H9 (cell line): Measurements from ENCODE around the gene MTURN. TPM values are rescaled to one million over a fixed set of nuclear protein-coding genes. Genes with fewer than 3 reads are reported as not detected.

ENCODE experiments used
- DNase-seq: peaks from one replicate; pipeline ENCODE4 v3.0.0-alpha.2; 2017
- H2AFZ ChIP-seq: one replicate; pipeline ENCODE4 v1.6.1; 2013; ENCODE audit warnings: mild to moderate bottlenecking, low read length, control low read depth, moderate library complexity
- H2AK5ac ChIP-seq: 2 replicates; pipeline ENCODE4 v1.6.1; 2013; ENCODE audit warnings: low read length, control low read depth, mixed read lengths; ENCODE audit not compliant: insufficient read length
- H2BK120ac ChIP-seq: one replicate; pipeline ENCODE4 v1.6.1; 2013; ENCODE audit warnings: low read depth, mild to moderate bottlenecking, low read length, control low read depth, inconsistent platforms; ENCODE audit not compliant: poor library complexity, severe bottlenecking
- H2BK12ac ChIP-seq: 2 replicates; pipeline ENCODE4 v1.6.1; 2013; ENCODE audit warnings: low read length, control low read depth, mixed read lengths, low read depth; ENCODE audit not compliant: insufficient read length
- H2BK15ac ChIP-seq: 2 replicates; pipeline ENCODE4 v1.6.1; 2013; ENCODE audit warnings: low read depth, low read length, control low read depth
- H2BK20ac ChIP-seq: one replicate; pipeline ENCODE4 v1.6.1; 2013; ENCODE audit warnings: low read depth, mild to moderate bottlenecking, low read length, control low read depth, inconsistent platforms; ENCODE audit not compliant: poor library complexity, severe bottlenecking
- H2BK5ac ChIP-seq: 2 replicates; pipeline ENCODE4 v1.6.1; 2013; ENCODE audit warnings: low read length, control low read depth, mixed read lengths; ENCODE audit not compliant: insufficient read length
- H3K14ac ChIP-seq: 2 replicates; pipeline ENCODE4 v1.6.1; 2013; ENCODE audit warnings: low read length, control low read depth; ENCODE audit not compliant: insufficient read depth
- H3K18ac ChIP-seq: 2 replicates; pipeline ENCODE4 v1.6.1; 2013; ENCODE audit warnings: low read depth, mild to moderate bottlenecking, mixed read lengths, low read length, control low read depth; ENCODE audit not compliant: insufficient read length
- H3K23ac ChIP-seq: 2 replicates; pipeline ENCODE4 v1.6.1; 2013; ENCODE audit warnings: low read length, control low read depth, mixed read lengths, low read depth; ENCODE audit not compliant: insufficient read length
- H3K23me2 ChIP-seq: 2 replicates; pipeline ENCODE4 v1.6.1; 2013; ENCODE audit warnings: low read depth, mild to moderate bottlenecking, mixed read lengths, low read length, control low read depth; ENCODE audit not compliant: insufficient read length, poor library complexity, severe bottlenecking
- H3K27ac ChIP-seq: 2 replicates; pipeline ENCODE4 v1.5.1; 2013; ENCODE audit warnings: low read length, control low read depth, mixed read lengths, low read depth; ENCODE audit not compliant: insufficient read length
- H3K27me3 ChIP-seq: 2 replicates; pipeline ENCODE4 v1.6.1; 2013; ENCODE audit warnings: low read length, control low read depth, inconsistent platforms; ENCODE audit not compliant: insufficient read depth
- H3K4ac ChIP-seq: 2 replicates; pipeline ENCODE4 v1.6.1; 2013; ENCODE audit warnings: low read depth, mild to moderate bottlenecking, control low read depth, inconsistent platforms, low read length, moderate library complexity
- H3K4me1 ChIP-seq: 2 replicates; pipeline ENCODE4 v1.6.1; 2013; ENCODE audit warnings: low read length, control low read depth, inconsistent platforms; ENCODE audit not compliant: insufficient read depth
- H3K4me2 ChIP-seq: 2 replicates; pipeline ENCODE4 v1.6.1; 2013; ENCODE audit warnings: low read length, control low read depth, mixed read lengths; ENCODE audit not compliant: insufficient read length, insufficient read depth
- H3K56ac ChIP-seq: 2 replicates; pipeline ENCODE4 v1.6.1; 2013; ENCODE audit warnings: low read depth, mild to moderate bottlenecking, mixed read lengths, low read length, control low read depth; ENCODE audit not compliant: insufficient read length
- H3K79me1 ChIP-seq: 2 replicates; pipeline ENCODE4 v1.6.1; 2013; ENCODE audit warnings: low read depth, mild to moderate bottlenecking, moderate library complexity, low read length, control low read depth, inconsistent platforms; ENCODE audit not compliant: insufficient read depth, poor library complexity, severe bottlenecking
- H3K79me2 ChIP-seq: 2 replicates; pipeline ENCODE4 v1.6.1; 2013; ENCODE audit warnings: low read length, control low read depth, inconsistent platforms; ENCODE audit not compliant: insufficient read depth
- H3K9ac ChIP-seq: 2 replicates; pipeline ENCODE4 v1.6.1; 2013; ENCODE audit warnings: low read length, control low read depth, mixed read lengths; ENCODE audit not compliant: insufficient read length; ENCODE audit errors: extremely low read depth
- H3K9me3 ChIP-seq: one replicate; pipeline ENCODE4 v1.6.1; 2013; ENCODE audit warnings: low read depth, low read length, inconsistent platforms; ENCODE audit not compliant: control insufficient read depth
- H3T11ph ChIP-seq: one replicate; pipeline ENCODE4 v1.6.1; 2013; ENCODE audit warnings: mild to moderate bottlenecking, low read length, control low read depth, inconsistent platforms
- H4K20me1 ChIP-seq: one replicate; pipeline ENCODE4 v1.6.1; 2013; ENCODE audit not compliant: control insufficient read depth, insufficient read length, insufficient read depth
- H4K5ac ChIP-seq: 2 replicates; pipeline ENCODE4 v1.6.1; 2013; ENCODE audit warnings: low read depth, mild to moderate bottlenecking, mixed read lengths, low read length, control low read depth; ENCODE audit not compliant: insufficient read length
- H4K8ac ChIP-seq: replicated peaks from 2 replicates; pipeline ENCODE4 v1.6.1; 2013; ENCODE audit warnings: low read length, control low read depth, mixed read lengths, low read depth; ENCODE audit not compliant: insufficient read length
- H4K91ac ChIP-seq: 2 replicates; pipeline ENCODE4 v1.6.1; 2013; ENCODE audit warnings: low read depth, mild to moderate bottlenecking, moderate library complexity, mixed read lengths, low read length, control low read depth; ENCODE audit not compliant: insufficient read length
- H3K27ac Mint-ChIP-seq, 3 experiments: 2 replicates in 2 of 3; 3 replicates in 1 of 3; pipeline ENCODE4 v1.8.0; 2020 to 2021; ENCODE audit warnings: mixed read lengths in 3 of 3, mild to moderate bottlenecking in 1 of 3, moderate library complexity in 1 of 3
- H3K27me3 Mint-ChIP-seq: 2 replicates; pipeline ENCODE4 v1.8.0; 2021; ENCODE audit warnings: low read depth, mild to moderate bottlenecking, moderate library complexity, mixed read lengths
- H3K36me3 Mint-ChIP-seq, 3 experiments: 2 replicates in 2 of 3; 3 replicates in 1 of 3; pipeline ENCODE4 v1.8.0; 2020 to 2021; ENCODE audit warnings: low read depth in 3 of 3, mixed read lengths in 3 of 3; ENCODE audit not compliant: insufficient read depth in 1 of 3
- H3K4me1 Mint-ChIP-seq, 2 experiments: 2 replicates each; pipeline ENCODE4 v1.8.0; 2020; ENCODE audit warnings: mixed read lengths in 2 of 2
- H3K4me3 Mint-ChIP-seq, 2 experiments: 2 replicates in 1 of 2; 3 replicates in 1 of 2; pipeline ENCODE4 v1.8.0; 2020 to 2021; ENCODE audit warnings: mild to moderate bottlenecking in 2 of 2, mixed read lengths in 2 of 2, moderate library complexity in 1 of 2
- H3K9me3 Mint-ChIP-seq, 2 experiments: 2 replicates in 1 of 2; 3 replicates in 1 of 2; pipeline ENCODE4 v1.8.0; 2020; ENCODE audit warnings: mild to moderate bottlenecking in 2 of 2, mixed read lengths in 2 of 2, moderate library complexity in 1 of 2
- WGBS: extraction: QIAGEN DNeasy Blood & Tissue Kit; methylation state at CpG from one replicate; pipeline ENCODE4 v1.1.7; 2013; ENCODE audit warnings: missing lambda C conversion rate, low lambda C conversion rate, mixed read lengths; ENCODE audit not compliant: insufficient read length; ENCODE audit errors: extremely low coverage; 5-methylcytosine and 5-hydroxymethylcytosine counted together
- total RNA-seq: library from RNA; stranded (reverse); gene quantifications from 2 replicates; pipeline ENCODE4 v1.2.1, GENCODE V29; 2021
- TF ChIP-seq, protein P1 (sequence below): fragments of 200-600 bp; sonication (generic); conservative IDR thresholded peaks from 3 replicates; pipeline ENCODE4 v1.8.0; 2021; ENCODE audit warnings: antibody characterized with exemption, mild to moderate bottlenecking

Gene MTURN
- total RNA-seq, 1 experiment from 2014 or later = 3.4 TPM

DNA sequence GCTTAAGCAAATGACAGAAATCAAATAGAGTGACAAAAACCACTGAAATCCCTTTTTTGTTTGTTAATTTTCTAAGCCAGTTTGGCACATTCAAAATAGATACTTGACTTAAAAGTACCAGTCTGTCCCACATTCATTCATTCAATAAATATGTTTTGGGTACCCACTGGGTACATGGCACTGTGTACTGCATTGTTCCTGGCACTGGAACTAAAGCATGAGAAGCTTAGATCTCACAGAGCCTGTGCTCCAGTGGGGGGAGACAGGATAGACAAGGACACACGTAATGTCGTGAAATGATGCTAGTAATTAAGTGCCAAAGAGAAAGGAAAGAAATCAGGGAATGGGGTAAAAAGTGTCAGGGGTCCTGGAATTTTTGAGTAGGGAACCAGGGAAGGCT lies 13.0 kb downstream of the MTURN start:
- no peak overlapping the region for H4K91ac ChIP-seq
- no peak overlapping the region for H2BK15ac ChIP-seq
- no peaks in the 10 kb centered on the region for H3K27me3 Mint-ChIP-seq
- no peak overlapping the region for H2AK5ac ChIP-seq
- H3K23ac ChIP-seq = no peak overlapping the region
- no peak overlapping the region for H3K27ac Mint-ChIP-seq
- H3K27me3 ChIP-seq = no peaks in the 10 kb centered on the region
- no CpG with 5 or more reads among the region's 2 CpGs for WGBS
- H2BK12ac ChIP-seq = no peak overlapping the region
- H3K23me2 ChIP-seq = no peaks in the 10 kb centered on the region
- no peak overlapping the region for H2BK20ac ChIP-seq
- H3K79me2 ChIP-seq = no peaks in the 10 kb centered on the region
- H3K4me1 ChIP-seq = no peaks in the 10 kb centered on the region
- H3K4me3 Mint-ChIP-seq = no peak overlapping the region
- H3T11ph ChIP-seq = no peak overlapping the region
- H3K9me3 ChIP-seq = no peaks in the 10 kb centered on the region
- H2BK5ac ChIP-seq = no peak overlapping the region
- H3K56ac ChIP-seq = no peak overlapping the region
- no peak overlapping the region for H3K9ac ChIP-seq
- no peak overlapping the region for H3K4ac ChIP-seq
- H4K8ac ChIP-seq = no peak overlapping the region
- H3K9me3 Mint-ChIP-seq = no peaks in the 10 kb centered on the region
- no peak overlapping the region for H3K14ac ChIP-seq
- H4K5ac ChIP-seq = no peak overlapping the region
- peaks cover 0 to 2% (median 0%) of the 10 kb centered on the region in 3 experiments; a peak in 1 of 7 replicates for H3K36me3 Mint-ChIP-seq
- DNase-seq = no peak
- H3K27ac ChIP-seq = no peak overlapping the region
- H3K79me1 ChIP-seq = no peaks in the 10 kb centered on the region
- H2AFZ ChIP-seq = no peak overlapping the region
- no peak overlapping the region for H3K18ac ChIP-seq
- H4K20me1 ChIP-seq = no peaks in the 10 kb centered on the region
- no peak overlapping the region for H2BK120ac ChIP-seq
- H3K4me1 Mint-ChIP-seq = no peaks in the 10 kb centered on the region; a peak in 1 of 4 replicates
- no peak overlapping the region for H3K4me2 ChIP-seq
- TF ChIP-seq, protein P1, sequence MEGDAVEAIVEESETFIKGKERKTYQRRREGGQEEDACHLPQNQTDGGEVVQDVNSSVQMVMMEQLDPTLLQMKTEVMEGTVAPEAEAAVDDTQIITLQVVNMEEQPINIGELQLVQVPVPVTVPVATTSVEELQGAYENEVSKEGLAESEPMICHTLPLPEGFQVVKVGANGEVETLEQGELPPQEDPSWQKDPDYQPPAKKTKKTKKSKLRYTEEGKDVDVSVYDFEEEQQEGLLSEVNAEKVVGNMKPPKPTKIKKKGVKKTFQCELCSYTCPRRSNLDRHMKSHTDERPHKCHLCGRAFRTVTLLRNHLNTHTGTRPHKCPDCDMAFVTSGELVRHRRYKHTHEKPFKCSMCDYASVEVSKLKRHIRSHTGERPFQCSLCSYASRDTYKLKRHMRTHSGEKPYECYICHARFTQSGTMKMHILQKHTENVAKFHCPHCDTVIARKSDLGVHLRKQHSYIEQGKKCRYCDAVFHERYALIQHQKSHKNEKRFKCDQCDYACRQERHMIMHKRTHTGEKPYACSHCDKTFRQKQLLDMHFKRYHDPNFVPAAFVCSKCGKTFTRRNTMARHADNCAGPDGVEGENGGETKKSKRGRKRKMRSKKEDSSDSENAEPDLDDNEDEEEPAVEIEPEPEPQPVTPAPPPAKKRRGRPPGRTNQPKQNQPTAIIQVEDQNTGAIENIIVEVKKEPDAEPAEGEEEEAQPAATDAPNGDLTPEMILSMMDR = no peak
